NCI-H1417 (cell line): ENCODE results near the gene TTC31.
"Not testable (repeated sequence)": the region's sequence is repeated elsewhere in the genome, so short reads cannot be mapped to it uniquely, and the experiment has no call there.

Source experiments
- DNase-seq, 3 experiments: peaks; one replicate each; lab custom pipeline; 2025; lab: John Stamatoyannopoulos, UW

TTC31 gene

GRCh38 chr2:74482801-74483674 is at the start of gene TTC31, which contains the start of gene CCDC142:
TTC31 (plus strand) TSS chr2:74483081; CDS start chr2:74483096, 15 bp downstream.
CCDC142 (minus strand) TSS chr2:74482998; CDS start chr2:74482837, 161 bp downstream.
- DNase-seq, result peak; percentile 84 to 99 (median 99)

- no peak for DNase-seq
Measured at GRCh38 chr2:74436111-74436805, 46.6 kb upstream of the TTC31 start.

- DNase-seq, result no peak
Measured at GRCh38 chr2:74436848-74437695, 45.8 kb upstream of the TTC31 start.

GRCh38 chr2:74438248-74438647 is 44.6 kb upstream of the TTC31 start:
- no peak for DNase-seq

GRCh38 chr2:74439373-74439772 is 43.5 kb upstream of the TTC31 start:
- DNase-seq, result no peak

- DNase-seq, result no peak
Measured at GRCh38 chr2:74439803-74440377, 43.0 kb upstream of the TTC31 start.

- peak; percentile 8 to 97 (median 96) for DNase-seq
Measured at GRCh38 chr2:74440378-74441169, 42.3 kb upstream of the TTC31 start.

GRCh38 chr2:74441170-74441689 is 41.7 kb upstream of the TTC31 start:
- no peak for DNase-seq

- peak in 2 of 3 experiments; percentile 72 to 93 for DNase-seq
Measured at GRCh38 chr2:74441690-74442482, 41.0 kb upstream of the TTC31 start, which contains the start of gene RTKN. RTKN (minus strand) TSS chr2:74441937; CDS start chr2:74441816, 121 bp downstream.

GRCh38 chr2:74442483-74443297 is 40.2 kb upstream of the TTC31 start:
- not testable (repeated sequence) for DNase-seq

- DNase-seq, result no peak
Measured at GRCh38 chr2:74444498-74445318, 38.2 kb upstream of the TTC31 start.

- no peak for DNase-seq
Measured at GRCh38 chr2:74447230-74447999, 35.5 kb upstream of the TTC31 start.

GRCh38 chr2:74448771-74449170 is 34.1 kb upstream of the TTC31 start:
- DNase-seq, result no peak

GRCh38 chr2:74450570-74451190 is 32.2 kb upstream of the TTC31 start:
- DNase-seq, result no peak

- peak; percentile 93 to 99 (median 97) for DNase-seq
Measured at GRCh38 chr2:74454654-74455511, 28.0 kb upstream of the TTC31 start, which contains the start of gene INO80B. INO80B (plus strand) TSS chr2:74455087; CDS start chr2:74455117, 30 bp downstream.
